K562 (cell line): ENCODE measurements around the gene ABL1. TPM values are rescaled to one million over a fixed set of nuclear protein-coding genes. Genes with fewer than 3 reads are reported as not detected.

Experiments
- ATAC-seq: fragments of 200-7000 bp; cut with Tn5 transposase; 3 replicates; pipeline ENCODE4 v1.9.1; 2020; ENCODE audit warnings: moderate library complexity
- BruUV-seq: library from RNA; stranded (reverse); fragments of 400-500 nt; replicated peaks from 2 replicates; lab custom pipeline; 2021; lab: Mats Ljungman, UMichigan
- CTCF ChIA-PET: fragments of 300-600 bp; formaldehyde crosslinking; extraction: SDS; loops from one replicate; lab custom pipeline; 2021; ENCODE audit warnings: low intra/inter-chr PET ratio; lab: Yijun Ruan, JAX
- POLR2A ChIA-PET: fragments of 300-600, 350-650 bp; sonication (Branson Sonifier 250); formaldehyde crosslinking; extraction: SDS; loops from one replicate; lab custom pipeline; 2021; ENCODE audit warnings: antibody characterized with exemption, inconsistent platforms; lab: Yijun Ruan, JAX
- DNase-seq, 4 experiments: peaks; one replicate each; pipeline versions ENCODE4 v3.0.0 to v3.0.0-alpha.2; 2011 to 2018; ENCODE audit warnings: low spot score in 3 of 4, mixed read lengths in 3 of 4; ENCODE audit errors: extremely low read depth in 1 of 4
- FAIRE-seq: peaks from 2 replicates; lab custom pipeline; 2011; peaks lifted over from hg19 to GRCh38; lab: Jason Lieb, UNC
- H2AFZ ChIP-seq: 2 replicates; pipeline ENCODE4 v1.6.0; 2011; ENCODE audit warnings: low read depth, low read length, control low read depth, inconsistent platforms
- H3K27ac ChIP-seq: fragments of 200-600 bp; 3 replicates; pipeline ENCODE4 v1.8.0; 2011; ENCODE audit warnings: low read depth, mild to moderate bottlenecking, control low read depth, inconsistent platforms, low read length, moderate library complexity, mixed read lengths; ENCODE audit errors: extremely low read depth
- H3K27me3 ChIP-seq, 2 experiments: fragments of 300-600 bp in 1 of 2; 2 replicates in 1 of 2; 3 replicates in 1 of 2; pipeline versions ENCODE4 v1.6.0 to v1.8.0; 2011; ENCODE audit warnings: inconsistent platforms in 2 of 2, low read length in 2 of 2, mild to moderate bottlenecking in 1 of 2, mixed read lengths in 1 of 2, moderate library complexity in 1 of 2; ENCODE audit not compliant: control insufficient read depth in 2 of 2, insufficient read depth in 2 of 2
- H3K36me3 ChIP-seq: fragments of 300-600 bp; 3 replicates; pipeline ENCODE4 v1.8.0; 2011; ENCODE audit warnings: mild to moderate bottlenecking, low read length, inconsistent platforms; ENCODE audit not compliant: control insufficient read depth, insufficient read depth
- H3K4me1 ChIP-seq, 2 experiments: fragments of 200-600 bp in 1 of 2; replicated peaks in 1 of 2; 2 replicates in 1 of 2; 3 replicates in 1 of 2; pipeline versions ENCODE4 v1.5.1 to v1.8.0; 2011; ENCODE audit warnings: inconsistent platforms in 2 of 2, low read length in 2 of 2, mild to moderate bottlenecking in 1 of 2, mixed read lengths in 1 of 2, moderate library complexity in 1 of 2; ENCODE audit not compliant: control insufficient read depth in 2 of 2, insufficient read depth in 2 of 2
- H3K4me2 ChIP-seq: 2 replicates; pipeline ENCODE4 v1.6.1; 2011; ENCODE audit warnings: low read length, control low read depth, inconsistent platforms, mixed read lengths; ENCODE audit not compliant: insufficient read depth
- H3K4me3 ChIP-seq: fragments of 200-600 bp; sonication (generic), shearing (Covaris generic); 2 replicates; pipeline ENCODE4 v1.5.1; 2016; ENCODE audit warnings: control low read depth, inconsistent platforms
- H3K79me2 ChIP-seq: fragments of 200-600 bp; 3 replicates; pipeline ENCODE4 v1.8.0; 2011; ENCODE audit warnings: low read length, inconsistent platforms; ENCODE audit not compliant: control insufficient read depth, insufficient read depth
- H3K9ac ChIP-seq, 2 experiments: 2 replicates each; pipeline versions ENCODE4 v1.6.0 to v1.6.1; 2011; ENCODE audit warnings: low read depth in 2 of 2, low read length in 2 of 2, control low read depth in 1 of 2, inconsistent platforms in 1 of 2, mild to moderate bottlenecking in 1 of 2, mixed read lengths in 1 of 2; ENCODE audit not compliant: insufficient read depth in 1 of 2
- H3K9me1 ChIP-seq: one replicate; pipeline ENCODE4 v1.6.0; 2011; ENCODE audit warnings: inconsistent platforms, mild to moderate bottlenecking, low read length, moderate library complexity; ENCODE audit not compliant: control insufficient read depth, insufficient read depth
- H3K9me3 ChIP-seq: replicated peaks from 2 replicates; pipeline ENCODE4 v1.5.1; 2011; ENCODE audit warnings: low read depth, low read length, inconsistent platforms; ENCODE audit not compliant: control insufficient read depth, insufficient read depth
- H4K20me1 ChIP-seq: replicated peaks from 2 replicates; pipeline ENCODE4 v1.6.1; 2011; ENCODE audit warnings: low read length, inconsistent platforms, mixed read lengths; ENCODE audit not compliant: control insufficient read depth, insufficient read depth
- BRD9 ChIP-seq: fragments of 450-650 bp; IDR thresholded peaks from 2 replicates; pipeline ENCODE4 v1.6.1; 2018; ENCODE audit warnings: low read depth; ENCODE audit not compliant: partially characterized antibody
- ELF1 ChIP-seq: fragments of 200-800 bp; sonication (Bioruptor generic); IDR thresholded peaks from 2 replicates; pipeline ENCODE4 v1.6.1; 2016; ENCODE audit warnings: missing genetic modification characterization, missing compliant biosample characterization
- ELF2 ChIP-seq: fragments of 250-450 bp; sonication (Bioruptor Pico); IDR thresholded peaks from 2 replicates; pipeline ENCODE4 v1.5.0; 2021; ENCODE audit warnings: mild to moderate bottlenecking
- FUS ChIP-seq: fragments of 200-400 bp; formaldehyde crosslinking; optimal IDR thresholded peaks from 2 replicates; pipeline ENCODE3; 2017; ENCODE audit warnings: low read depth, low read length
- HMGN3 ChIP-seq: IDR thresholded peaks from 2 replicates; pipeline ENCODE4 v1.6.1; 2011; ENCODE audit warnings: borderline replicate concordance, low read depth, mild to moderate bottlenecking, mixed read lengths, low read length; ENCODE audit not compliant: insufficient read length; ENCODE audit errors: extremely low read depth
- ID3 ChIP-seq, 2 experiments: fragments of 250-450 bp in 1 of 2; fragments of 450-650 bp in 1 of 2; sonication (Bioruptor Pico) in 1 of 2; IDR thresholded peaks; 2 replicates each; pipeline versions ENCODE4 v1.6.1 to v1.8.0; 2016 to 2021; ENCODE audit warnings: mild to moderate bottlenecking in 2 of 2, moderate library complexity in 2 of 2, missing compliant biosample characterization in 1 of 2, missing genetic modification characterization in 1 of 2
- KLF6 ChIP-seq: fragments of 250-450 bp; sonication (Bioruptor Pico); IDR thresholded peaks from 2 replicates; pipeline ENCODE4 v1.4.0; 2020; ENCODE audit warnings: mild to moderate bottlenecking, moderate library complexity, borderline replicate concordance
- MTA2 ChIP-seq: fragments of 450-650 bp; IDR thresholded peaks from 2 replicates; pipeline ENCODE4 v1.6.1; 2016; ENCODE audit warnings: low read depth
- MTA3 ChIP-seq: fragments of 450-650 bp; formaldehyde crosslinking; IDR thresholded peaks from 2 replicates; pipeline ENCODE4 v1.6.1; 2017; ENCODE audit warnings: mild to moderate bottlenecking, borderline replicate concordance
- NCOA1 ChIP-seq: fragments of 450-650 bp; IDR thresholded peaks from 2 replicates; pipeline ENCODE4 v1.6.1; 2016; ENCODE audit warnings: low read depth
- PCBP2 ChIP-seq: fragments of 200-400 bp; formaldehyde crosslinking; IDR thresholded peaks from 2 replicates; pipeline ENCODE4 v1.6.1; 2018; ENCODE audit warnings: low read length, low read depth, mild to moderate bottlenecking, moderate library complexity; ENCODE audit not compliant: poor library complexity, severe bottlenecking
- SMAD2 ChIP-seq: fragments of 150-350 bp; IDR thresholded peaks from 2 replicates; pipeline ENCODE4 v1.6.1; 2014; ENCODE audit warnings: low read depth, mild to moderate bottlenecking, low read length
- TAF9B ChIP-seq: fragments of 450-650 bp; IDR thresholded peaks from 2 replicates; pipeline ENCODE4 v1.6.1; 2018; ENCODE audit warnings: mild to moderate bottlenecking; ENCODE audit not compliant: partially characterized antibody
- TCF7 ChIP-seq: sonication (generic); IDR thresholded peaks from 2 replicates; pipeline ENCODE4 v1.6.1; 2016; ENCODE audit warnings: antibody characterized with exemption, borderline replicate concordance
- WGBS: fragments of 100-300 bp; shearing (Covaris generic); methylation state at CpG from one replicate; pipeline ENCODE4 v1.1.6; 2016; ENCODE audit warnings: low coverage, mixed read lengths; ENCODE audit not compliant: insufficient coverage; ENCODE audit errors: missing lambda C conversion rate; 5-methylcytosine and 5-hydroxymethylcytosine counted together
- in situ Hi-C: fragments of 300-500 bp; cut with MboI; formaldehyde crosslinking; loops from 4 replicates; pipeline ENCODE4 v1.15.0; 2018; ENCODE audit warnings: inconsistent platforms, mixed read lengths
- intact Hi-C: fragments of 100-400 bp; cut with micrococcal nuclease; formaldehyde crosslinking; loops from 2 replicates; pipeline ENCODE4 v1.14.2; 2022
- polyA plus RNA-seq, 8 experiments: library from polyadenylated mRNA; depleted of rRNA in 4 of 8; stranded (reverse) in 5 of 8; unstranded in 3 of 8; fragments of >200 nt; fragmentation: Nextera tagmentation in 2 of 8; fragmentation: Illumina TruSeq in 1 of 8; extraction: Ambion mirVana in 2 of 8; extraction: Trizol in 1 of 8; gene quantifications; 2 replicates each; pipeline versions ENCODE4 v1.2.1 to v1.2.3, GENCODE V29; 2011 to 2014; ENCODE audit warnings: inconsistent platforms in 1 of 8, missing spikeins in 1 of 8
- total RNA-seq, 7 experiments: library from RNA; depleted of rRNA in 6 of 7; stranded (reverse); fragments of >200 nt in 6 of 7; fragmentation: Illumina TruSeq in 2 of 7; extraction: Trizol in 2 of 7; gene quantifications; 2 replicates each; pipeline versions ENCODE4 v1.2.1 to v1.2.3, GENCODE V29; 2011 to 2021; ENCODE audit warnings: low replicate concordance in 1 of 7

ABL1 gene
- total and polyA plus RNA-seq, 9 of the 15 experiments (the other 6 are each of a cell fraction or from before 2014, with no cell fraction given): 1.5 to 130 (median 37.8) TPM

- BruUV-seq: no TSS peak
Observed at GRCh38 chr9:130825809-130826208, 9.2 kb upstream of the ABL1 start.

GRCh38 chr9:130829762-130830161, 5.3 kb upstream of the ABL1 start:
- Histone ChIP-seq H3K79me2 (no peaks in the 10 kb centered on the region), H3K9ac (no peak overlapping the region), H3K4me1 (peaks cover 11 to 12% of the 10 kb centered on the region in 2 experiments), H3K4me2 (no peak overlapping the region), H2AFZ (no peak overlapping the region), H4K20me1 (no peaks in the 10 kb centered on the region), H3K9me3 (peaks cover 7% of the 10 kb centered on the region; the same call in 1 of the 2 replicates), H3K4me3 (no peak overlapping the region), H3K9me1 (no peaks in the 10 kb centered on the region), H3K36me3 (peaks cover 33% of the 10 kb centered on the region; the same call in 2 of the 3 replicates), H3K27ac (no peak overlapping the region), H3K27me3 (no peaks in the 10 kb centered on the region)
- 97% methylated on average over 1 of the region's 1 CpG for WGBS
- in situ Hi-C loops (no loop called here), intact Hi-C loops (no loop called here)
- POLR2A ChIA-PET: interaction anchor here (1.0 to 10.2 kb wide), 10 partner anchors 7 to 295 kb away, joined by 4 to 160 read pairs (median 8); partner anchors contain the start of gene NUP214
- BruUV-seq: no TSS peak
- FAIRE-seq (no peak), ATAC-seq (no peak), DNase-seq (no peak)
- CTCF ChIA-PET: interaction anchor here (0.7 kb wide), 2 partner anchors 22 to 31 kb away, joined by 3 to 4 read pairs; no protein-coding TSS in a partner anchor
- TF ChIP-seq ELF1 (tag): no peak
- TF ChIP-seq SMAD2: no peak
- TF ChIP-seq MTA2: no peak
- TF ChIP-seq PCBP2: no peak
- no peak for TF ChIP-seq ELF2 (CRISPR knock-in tag)
- TF ChIP-seq TCF7: no peak
- no peak for TF ChIP-seq BRD9
- no peak for TF ChIP-seq ID3 (CRISPR knock-in tag; IDR thresholded peaks at IDR 0.05)
- no peak for TF ChIP-seq ID3 (tag; IDR thresholded peaks at IDR 0.05)
- TF ChIP-seq FUS: no peak
- no peak for TF ChIP-seq TAF9B
- TF ChIP-seq MTA3: no peak

More at GRCh38 chr9:130825809-130826208, 9.2 kb upstream of the ABL1 start:
- no peak for ATAC-seq
- ChIA-PET CTCF (interaction anchor here (1.2 kb wide), 1 partner anchor 55 kb away, joined by 3 read pairs; no protein-coding TSS in a partner anchor), POLR2A (interaction anchor here (0.6 to 10.7 kb wide), 20 partner anchors 9 to 296 kb away, joined by 3 to 125 read pairs (median 6); partner anchors contain the start of gene ABL1)
- Histone ChIP-seq H3K4me3 (no peak overlapping the region), H3K9ac (no peak overlapping the region), H4K20me1 (no peaks in the 10 kb centered on the region), H3K4me2 (no peak overlapping the region), H3K9me3 (peaks cover 7% of the 10 kb centered on the region; the same call in 1 of the 2 replicates), H2AFZ (no peak overlapping the region), H3K9me1 (no peaks in the 10 kb centered on the region), H3K36me3 (peaks cover 24% of the 10 kb centered on the region; the same call in 2 of the 3 replicates), H3K4me1 (peaks cover 15 to 20% of the 10 kb centered on the region in 2 experiments), H3K27me3 (no peaks in the 10 kb centered on the region), H3K79me2 (no peaks in the 10 kb centered on the region), H3K27ac (no peak overlapping the region; the same call in 2 of the 3 replicates)
- intact Hi-C loops: loop anchor here (1.0 to 2.0 kb wide), 2 partner anchors 19 to 41 kb away; no protein-coding TSS in a partner anchor
- in situ Hi-C loops: no loop called here
- 95% methylated on average over 5 of the region's 5 CpGs for WGBS
- DNase-seq: peak in 2 of 4 experiments; percentile 54 to 57
- no peak for FAIRE-seq
- TF ChIP-seq HMGN3 (no peak), NCOA1 (no peak), KLF6 (no peak)
